OCI-LY7 (cell line): ENCODE results near the gene KLHDC9. TPM values are rescaled to one million over a fixed set of nuclear protein-coding genes. Genes with fewer than 3 reads are reported as not detected.

Source experiments
- BruUV-seq: library from RNA; stranded (reverse); fragments of 400-500 nt; replicated peaks from 2 replicates; lab custom pipeline; 2021; lab: Mats Ljungman, UMichigan
- CTCF ChIA-PET: fragments of 300-600 bp; sonication (Branson Sonifier 250); formaldehyde crosslinking; loops from one replicate; lab custom pipeline; 2022; ENCODE audit warnings: antibody characterized with exemption; ENCODE audit not compliant: unreplicated experiment; lab: Charles Lee
- POLR2A ChIA-PET: fragments of 300-600 bp; sonication (Branson Sonifier 250); formaldehyde crosslinking; loops from one replicate; lab custom pipeline; 2022; ENCODE audit warnings: antibody characterized with exemption; lab: Charles Lee
- DNase-seq: peaks from one replicate; pipeline ENCODE4 v3.0.0-alpha.2; 2015; ENCODE audit warnings: low spot score
- H2AFZ ChIP-seq: fragments of 200-600 bp; sonication (generic), shearing (Covaris generic); 2 replicates; pipeline ENCODE4 v1.6.1; 2014; ENCODE audit warnings: mild to moderate bottlenecking, antibody characterized with exemption, low read length, moderate library complexity
- H3K27ac ChIP-seq: fragments of 200-600 bp; sonication (generic); 2 replicates; pipeline ENCODE4 v1.5.1; 2014; ENCODE audit warnings: mixed run types, low read depth, mild to moderate bottlenecking, moderate library complexity, low read length, inconsistent platforms; ENCODE audit not compliant: poor library complexity, severe bottlenecking
- H3K36me3 ChIP-seq: fragments of 200-600 bp; sonication (generic); 2 replicates; pipeline ENCODE4 v1.6.1; 2014; ENCODE audit warnings: mild to moderate bottlenecking, antibody characterized with exemption, low read length, moderate library complexity, mixed read lengths; ENCODE audit not compliant: insufficient read depth
- H3K4me1 ChIP-seq: fragments of 200-600 bp; sonication (generic); 2 replicates; pipeline ENCODE4 v1.5.1; 2014; ENCODE audit warnings: mild to moderate bottlenecking, low read length; ENCODE audit not compliant: insufficient read depth, poor library complexity, severe bottlenecking
- H3K4me2 ChIP-seq: fragments of 200-600 bp; sonication (generic); 2 replicates; pipeline ENCODE4 v1.6.1; 2014; ENCODE audit warnings: mild to moderate bottlenecking, low read length
- H3K4me3 ChIP-seq: fragments of 200-600 bp; sonication (generic); 2 replicates; pipeline ENCODE4 v1.5.1; 2014; ENCODE audit warnings: mild to moderate bottlenecking, low read depth, low read length; ENCODE audit not compliant: poor library complexity, severe bottlenecking
- H3K79me2 ChIP-seq: fragments of 200-600 bp; sonication (generic); 2 replicates; pipeline ENCODE4 v1.6.1; 2016; ENCODE audit warnings: low read depth, mild to moderate bottlenecking, low read length, moderate library complexity, mixed read lengths; ENCODE audit not compliant: insufficient read depth
- H3K9me2 ChIP-seq: fragments of 200-600 bp; sonication (generic); 2 replicates; pipeline ENCODE4 v1.6.1; 2016; ENCODE audit warnings: mild to moderate bottlenecking, low read length, mixed read lengths; ENCODE audit not compliant: insufficient read depth
- H3K9me3 ChIP-seq: fragments of 200-600 bp; sonication (generic); 2 replicates; pipeline ENCODE4 v1.6.1; 2014; ENCODE audit warnings: mild to moderate bottlenecking, mixed run types, low read length, mixed read lengths
- H4K20me1 ChIP-seq: fragments of 200-600 bp; sonication (generic); 2 replicates; pipeline ENCODE4 v1.6.1; 2014; ENCODE audit warnings: mild to moderate bottlenecking, antibody characterized with exemption, low read length, moderate library complexity, mixed read lengths; ENCODE audit not compliant: insufficient read depth
- CTCF ChIP-seq: fragments of 200-600 bp; sonication (generic); conservative IDR thresholded peaks from 2 replicates; pipeline ENCODE4 v1.5.1; 2014; ENCODE audit warnings: mild to moderate bottlenecking, antibody characterized with exemption, low read length, moderate library complexity, mixed read lengths
- EZH2phosphoT487 ChIP-seq: fragments of 200-600 bp; sonication (generic); IDR thresholded peaks from 2 replicates; pipeline ENCODE4 v1.6.1; 2018; ENCODE audit warnings: low read depth, borderline replicate concordance, mild to moderate bottlenecking, mixed run types, antibody characterized with exemption, low read length, moderate library complexity, mixed read lengths
- intact Hi-C: fragments of 100-400 bp; cut with micrococcal nuclease; formaldehyde crosslinking; loops from one replicate; pipeline ENCODE4 v1.10.0; 2022; ENCODE audit not compliant: unreplicated experiment
- total RNA-seq, 2 experiments: library from RNA; depleted of rRNA in 1 of 2; stranded (reverse); fragments of >200 nt in 1 of 2; shearing (Covaris generic) in 1 of 2; gene quantifications; 2 replicates each; pipeline ENCODE4 v1.2.3, GENCODE V29; 2014 to 2022

KLHDC9 gene
- total RNA-seq, 2 experiments from 2014 or later, result 0.95 to 1.3 TPM

- BruUV-seq, result no TSS peak
- no peak overlapping the region for H2AFZ ChIP-seq
- no peak overlapping the region for H3K4me3 ChIP-seq
- no peaks in the 10 kb centered on the region for H3K9me3 ChIP-seq
- TF ChIP-seq CTCF (no peak), EZH2phosphoT487 (no peak)
- intact Hi-C loops, result no loop called here
- ChIA-PET POLR2A (interaction anchor here (0.6 kb wide), 1 partner anchor 32 kb away, joined by 3 read pairs; no protein-coding TSS in a partner anchor), CTCF (no interaction called here)
- H3K36me3 ChIP-seq, result no peaks in the 10 kb centered on the region
- H3K4me2 ChIP-seq, result no peak overlapping the region
- DNase-seq, result no peak
- H3K9me2 ChIP-seq, result no peaks in the 10 kb centered on the region
- H3K4me1 ChIP-seq, result no peaks in the 10 kb centered on the region
- H4K20me1 ChIP-seq, result no peaks in the 10 kb centered on the region
- no peaks in the 10 kb centered on the region for H3K79me2 ChIP-seq
- no peak overlapping the region for H3K27ac ChIP-seq
Observed at GRCh38 chr1:161080441-161081405, 17.4 kb upstream of the KLHDC9 start.

GRCh38 chr1:161081519-161081918 lies 16.6 kb upstream of the KLHDC9 start:
- Histone ChIP-seq H3K4me1 (no peaks in the 10 kb centered on the region), H3K4me3 (no peak overlapping the region), H3K9me3 (no peaks in the 10 kb centered on the region), H3K79me2 (no peaks in the 10 kb centered on the region), H3K36me3 (no peaks in the 10 kb centered on the region), H3K27ac (no peak overlapping the region), H3K9me2 (no peaks in the 10 kb centered on the region), H2AFZ (no peak overlapping the region), H3K4me2 (no peak overlapping the region), H4K20me1 (no peaks in the 10 kb centered on the region)
- POLR2A ChIA-PET, result interaction anchor here (0.6 to 1.0 kb wide), 2 partner anchors 12 to 31 kb away, joined by 3 to 5 read pairs; partner anchors contain the start of gene ARHGAP30
- DNase-seq, result no peak
- no TSS peak for BruUV-seq
- intact Hi-C loops, result no loop called here
- CTCF ChIA-PET, result no interaction called here
- TF ChIP-seq EZH2phosphoT487, result no peak
- no peak for TF ChIP-seq CTCF

GRCh38 chr1:161082483-161082882 lies 15.7 kb upstream of the KLHDC9 start:
- Histone ChIP-seq H2AFZ (no peak overlapping the region), H3K36me3 (no peaks in the 10 kb centered on the region), H3K4me2 (no peak overlapping the region), H3K79me2 (no peaks in the 10 kb centered on the region), H3K4me3 (no peak overlapping the region), H4K20me1 (no peaks in the 10 kb centered on the region), H3K9me3 (no peaks in the 10 kb centered on the region), H3K9me2 (no peaks in the 10 kb centered on the region), H3K4me1 (no peaks in the 10 kb centered on the region), H3K27ac (no peak overlapping the region)
- no TSS peak for BruUV-seq
- CTCF ChIA-PET, result no interaction called here
- intact Hi-C loops, result no loop called here
- no peak for DNase-seq
- POLR2A ChIA-PET, result interaction anchor here (1.0 kb wide), 1 partner anchor 13 kb away, joined by 5 read pairs; the partner anchor contains the start of gene ARHGAP30
- TF ChIP-seq CTCF, result no peak
- no peak for TF ChIP-seq EZH2phosphoT487
